ENCODE results near the gene FA2H. TPM values are rescaled to one million over a fixed set of nuclear protein-coding genes. Genes with fewer than 3 reads are reported as not detected.

The FA2H gene
- total and polyA plus RNA-seq, 5 donors from 2014 or later, result 1.8 TPM; not detected in 4

DNA sequence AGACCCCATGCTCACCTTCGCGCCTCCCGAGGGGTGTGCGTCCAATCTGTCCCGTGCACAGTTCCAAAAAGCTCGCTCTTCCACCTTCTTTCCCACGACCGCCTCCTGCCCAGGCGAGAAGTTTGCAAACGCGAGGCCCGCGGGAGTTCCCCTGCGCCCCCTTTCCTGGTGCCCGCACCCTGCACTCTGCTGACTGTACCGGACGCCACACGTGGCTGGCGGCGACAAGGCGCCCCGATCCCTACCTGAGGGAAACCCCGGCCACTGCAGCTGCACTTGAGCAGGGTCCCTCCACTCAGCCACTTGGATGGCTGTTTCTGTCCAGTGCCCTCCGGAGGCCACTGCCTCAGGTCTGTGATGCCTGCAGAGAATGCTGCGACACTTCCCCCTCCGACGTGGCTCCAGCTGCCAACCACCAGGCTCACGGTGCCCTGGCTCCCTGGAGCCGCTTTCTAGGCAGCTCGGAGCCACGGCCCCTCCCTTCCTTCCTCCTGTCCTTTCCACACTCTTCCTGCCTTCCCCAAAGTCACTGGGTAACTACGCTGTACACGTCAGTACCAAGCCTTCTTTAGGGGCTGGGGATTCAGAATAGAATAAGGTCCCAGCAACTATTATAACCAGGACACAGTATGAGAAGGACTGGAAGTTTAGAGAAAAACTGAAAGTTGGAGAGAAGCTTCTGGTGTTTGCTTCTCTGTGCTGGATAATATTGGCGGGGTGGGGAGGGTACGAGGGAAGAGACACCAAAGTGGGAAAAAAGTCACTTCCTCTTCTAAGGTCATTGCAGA lies 74.0 kb downstream of the FA2H start, which contains the start of gene MLKL:
MLKL (minus strand) TSS at position 425 of the 788 bp plus-strand sequence. CDS start 5,105 bp downstream, outside the sequence.
- DNase-seq (peak; percentile 46 to 67 (median 48)), ATAC-seq (ENCODE audit: low read depth in 2 of 2) (peak; percentile 57 to 62)
- H3K36me3 ChIP-seq (ENCODE audit: control insufficient read depth, insufficient read depth, low read length), result no peaks in the 10 kb centered on the region
- peak within 1 kb of the TSS; percentile 92 for H3K4me3 ChIP-seq (ENCODE audit: low read depth, low read length)
- H3K4me1 ChIP-seq (ENCODE audit: control insufficient read depth, insufficient read depth, low read length, poor library complexity, severe bottlenecking), result peaks cover 45% of the 10 kb centered on the region
- H3K27me3 ChIP-seq (ENCODE audit: control insufficient read depth, insufficient read depth, low read length), result no peaks in the 10 kb centered on the region
- H3K9me3 ChIP-seq (ENCODE audit: control insufficient read depth in 2 of 2, low read length in 2 of 2), result no peaks in the 10 kb centered on the region
- Mint-ChIP-seq H3K4me3 (peak within 1 kb of the TSS; percentile 99), H3K4me1 (peaks cover 32 to 59% (median 48%) of the 10 kb centered on the region in 4 donors), H3K36me3 (peaks cover 8% of the 10 kb centered on the region), H3K27ac (peak within 1 kb of the TSS; percentile 93 to 98 (median 98)), H3K27me3 (peaks cover 5% of the 10 kb centered on the region), H3K9me3 (no peaks in the 10 kb centered on the region)
- peak within 1 kb of the TSS; percentile 90 for H3K27ac ChIP-seq (ENCODE audit: insufficient read depth, low read length, poor library complexity, severe bottlenecking)

DNA sequence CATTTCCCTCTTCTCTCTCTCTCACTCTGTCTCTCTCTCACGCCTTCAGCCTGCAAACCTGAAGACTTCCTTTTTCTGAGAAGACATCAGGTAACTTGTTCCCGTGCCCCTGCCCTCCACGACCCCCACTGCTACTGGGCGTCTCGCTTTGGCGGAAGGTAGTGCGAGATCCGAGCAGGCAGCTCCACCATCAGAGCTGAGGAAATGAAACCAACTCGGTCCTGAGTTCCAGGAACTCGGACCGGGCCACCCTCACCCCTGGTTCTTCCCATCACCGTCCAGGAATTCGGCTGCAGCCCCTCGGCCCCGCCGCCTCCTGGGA lies 74.5 kb downstream of the FA2H start:
- H3K36me3 ChIP-seq (ENCODE audit: control insufficient read depth, insufficient read depth, low read length), result peaks cover 4% of the 10 kb centered on the region

DNA sequence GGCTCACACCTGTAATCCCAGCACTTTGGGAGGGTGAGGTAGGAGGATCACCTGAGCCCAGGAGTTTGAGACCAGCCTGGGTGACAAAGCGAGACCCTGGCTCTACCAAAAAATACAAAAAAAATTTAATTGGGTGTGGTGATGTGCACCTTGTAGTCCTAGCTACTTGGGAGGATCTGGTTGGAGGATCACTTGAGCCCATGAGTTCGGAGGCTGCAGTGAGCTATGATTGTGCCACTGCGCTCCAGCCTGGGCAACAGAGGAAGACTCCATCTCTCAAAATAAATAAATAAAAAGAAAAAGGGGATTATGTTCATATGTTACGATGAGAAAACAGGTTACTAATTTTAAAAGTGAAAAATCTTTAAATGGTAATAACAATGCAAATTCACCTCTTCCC lies 75.0 kb downstream of the FA2H start:
- peak overlapping the region; percentile 66 to 93 (median 91) for H3K27ac Mint-ChIP-seq
- peaks cover 14% of the 10 kb centered on the region for H3K36me3 Mint-ChIP-seq
- DNase-seq (peak in 1 of 3 donors; percentile 38), ATAC-seq (ENCODE audit: low read depth in 2 of 2) (no peak)
- Histone ChIP-seq H3K9me3 (ENCODE audit: control insufficient read depth in 2 of 2, low read length in 2 of 2) (no peaks in the 10 kb centered on the region), H3K27ac (ENCODE audit: insufficient read depth, low read length, poor library complexity, severe bottlenecking) (peak overlapping the region; percentile 90), H3K36me3 (ENCODE audit: control insufficient read depth, insufficient read depth, low read length) (peaks cover 7% of the 10 kb centered on the region), H3K4me3 (ENCODE audit: low read depth, low read length) (peak overlapping the region; percentile 92), H3K27me3 (ENCODE audit: control insufficient read depth, insufficient read depth, low read length) (no peaks in the 10 kb centered on the region), H3K4me1 (ENCODE audit: control insufficient read depth, insufficient read depth, low read length, poor library complexity, severe bottlenecking) (peaks cover 45% of the 10 kb centered on the region)
- H3K4me1 Mint-ChIP-seq, result peaks cover 34 to 62% (median 48%) of the 10 kb centered on the region in 4 donors
- no peaks in the 10 kb centered on the region for H3K9me3 Mint-ChIP-seq
- peaks cover 5% of the 10 kb centered on the region for H3K27me3 Mint-ChIP-seq
- H3K4me3 Mint-ChIP-seq, result peak overlapping the region; percentile 88 to 99 (median 99)

More for the DNA sequence above, 74.5 kb downstream of the FA2H start:
- peak; percentile 18 to 21 for ATAC-seq (ENCODE audit: low read depth in 2 of 2)
- Histone ChIP-seq H3K27me3 (ENCODE audit: control insufficient read depth, insufficient read depth, low read length) (no peaks in the 10 kb centered on the region), H3K9me3 (ENCODE audit: control insufficient read depth in 2 of 2, low read length in 2 of 2) (no peaks in the 10 kb centered on the region), H3K27ac (ENCODE audit: insufficient read depth, low read length, poor library complexity, severe bottlenecking) (peak overlapping the region; percentile 90), H3K4me3 (ENCODE audit: low read depth, low read length) (peak overlapping the region; percentile 92), H3K4me1 (ENCODE audit: control insufficient read depth, insufficient read depth, low read length, poor library complexity, severe bottlenecking) (peaks cover 45% of the 10 kb centered on the region)
- peak overlapping the region; percentile 93 to 98 (median 98) for H3K27ac Mint-ChIP-seq
- peaks cover 5% of the 10 kb centered on the region for H3K27me3 Mint-ChIP-seq
- peaks cover 34 to 62% (median 50%) of the 10 kb centered on the region in 4 donors for H3K4me1 Mint-ChIP-seq
- peak in 1 of 3 donors; percentile 62 for DNase-seq
- peaks cover 13% of the 10 kb centered on the region for H3K36me3 Mint-ChIP-seq
- peak overlapping the region; percentile 99 for H3K4me3 Mint-ChIP-seq
- no peaks in the 10 kb centered on the region for H3K9me3 Mint-ChIP-seq

DNA sequence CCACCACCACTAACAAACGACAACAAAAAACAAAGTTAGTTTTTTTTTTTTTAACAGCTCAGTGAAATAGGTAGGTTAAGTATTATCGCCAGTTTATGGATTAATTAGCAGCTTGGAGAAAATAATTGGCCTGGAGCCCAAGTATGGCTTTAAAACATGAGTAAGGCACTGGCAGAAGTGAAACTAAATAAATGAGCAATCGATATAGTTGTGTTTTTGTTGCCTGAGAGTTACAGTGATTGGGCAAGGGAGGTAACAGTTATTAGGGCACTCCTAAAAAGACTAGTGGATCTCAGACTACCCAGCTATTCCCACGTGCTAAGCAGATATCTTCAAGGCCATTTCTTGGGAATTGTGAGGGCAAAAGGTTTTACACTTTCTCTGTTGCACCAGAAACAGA lies 76.4 kb downstream of the FA2H start:
- peaks cover 22% of the 10 kb centered on the region for H3K36me3 Mint-ChIP-seq
- no peaks in the 10 kb centered on the region for H3K27me3 ChIP-seq (ENCODE audit: control insufficient read depth, insufficient read depth, low read length)
- peak overlapping the region; percentile 83 to 93 (median 91) for H3K27ac Mint-ChIP-seq
- peaks cover 45% of the 10 kb centered on the region for H3K4me1 ChIP-seq (ENCODE audit: control insufficient read depth, insufficient read depth, low read length, poor library complexity, severe bottlenecking)
- ATAC-seq (ENCODE audit: low read depth in 2 of 2) (no peak), DNase-seq (peak in 1 of 3 donors; percentile 46)
- no peaks in the 10 kb centered on the region for H3K9me3 Mint-ChIP-seq
- peak overlapping the region; percentile 92 for H3K4me3 ChIP-seq (ENCODE audit: low read depth, low read length)
- peak overlapping the region; percentile 88 to 99 (median 99) for H3K4me3 Mint-ChIP-seq
- no peaks in the 10 kb centered on the region for H3K9me3 ChIP-seq (ENCODE audit: control insufficient read depth in 2 of 2, low read length in 2 of 2)
- H3K27ac ChIP-seq (ENCODE audit: insufficient read depth, low read length, poor library complexity, severe bottlenecking), result peak overlapping the region; percentile 90
- peaks cover 5% of the 10 kb centered on the region for H3K27me3 Mint-ChIP-seq
- peaks cover 39 to 67% (median 50%) of the 10 kb centered on the region in 4 donors for H3K4me1 Mint-ChIP-seq
- peaks cover 16% of the 10 kb centered on the region for H3K36me3 ChIP-seq (ENCODE audit: control insufficient read depth, insufficient read depth, low read length)

DNA sequence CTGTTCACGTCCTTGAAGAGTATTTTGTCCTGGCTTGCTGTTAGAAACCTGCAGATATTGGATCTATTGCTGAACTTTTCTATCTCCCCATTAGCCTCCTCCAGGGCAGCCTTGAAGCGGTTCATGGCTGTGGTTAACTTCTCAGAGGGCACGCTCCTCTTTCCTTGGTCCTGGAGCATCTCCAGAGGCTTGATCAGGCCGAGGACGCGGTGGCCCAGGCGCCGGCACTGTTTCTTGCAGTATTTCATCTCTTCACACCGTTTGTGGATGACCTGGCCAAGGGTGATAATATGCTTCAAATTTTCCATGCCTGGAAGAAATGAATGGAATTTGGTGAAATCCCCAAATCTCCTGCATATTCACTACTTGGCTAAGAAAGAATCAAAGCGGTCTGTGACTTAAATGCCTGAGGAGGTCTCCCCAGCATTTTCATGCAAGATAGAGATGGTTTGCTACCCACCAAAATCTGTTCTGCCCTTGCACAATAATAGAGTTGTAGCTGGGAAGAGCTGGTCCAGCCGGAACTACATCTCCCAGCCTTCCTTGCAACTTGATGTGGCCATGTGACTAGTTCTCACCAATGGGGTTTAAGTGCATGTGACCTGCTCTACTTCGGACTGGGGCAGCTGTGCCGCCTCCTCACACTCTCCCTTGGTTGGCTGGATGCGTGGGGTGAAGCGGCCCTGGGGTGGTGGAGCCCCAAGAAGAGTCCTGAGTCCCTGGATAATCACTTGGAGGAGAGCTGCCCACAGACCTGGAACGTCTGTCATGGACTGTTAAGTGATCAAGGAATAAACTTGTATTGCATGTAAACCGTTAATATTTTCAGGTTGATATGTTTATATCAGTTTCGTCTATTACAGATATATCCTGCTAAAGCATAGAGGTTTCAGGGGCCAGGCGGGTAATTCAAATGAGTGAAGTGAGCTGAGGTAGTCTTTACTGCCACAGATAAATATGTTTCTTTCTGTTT lies 78.9 kb downstream of the FA2H start:
- peak; percentile 68 to 71 for ATAC-seq (ENCODE audit: low read depth in 2 of 2)
- Histone ChIP-seq H3K27ac (ENCODE audit: insufficient read depth, low read length, poor library complexity, severe bottlenecking) (peak overlapping the region; percentile 23), H3K36me3 (ENCODE audit: control insufficient read depth, insufficient read depth, low read length) (peaks cover 39% of the 10 kb centered on the region), H3K4me1 (ENCODE audit: control insufficient read depth, insufficient read depth, low read length, poor library complexity, severe bottlenecking) (peaks cover 33% of the 10 kb centered on the region), H3K27me3 (ENCODE audit: control insufficient read depth, insufficient read depth, low read length) (no peaks in the 10 kb centered on the region), H3K4me3 (ENCODE audit: low read depth, low read length) (peak overlapping the region; percentile 63), H3K9me3 (ENCODE audit: control insufficient read depth in 2 of 2, low read length in 2 of 2) (no peaks in the 10 kb centered on the region)
- Mint-ChIP-seq H3K27ac (peak overlapping the region; percentile 70 to 89 (median 89)), H3K9me3 (no peaks in the 10 kb centered on the region), H3K36me3 (peaks cover 42% of the 10 kb centered on the region), H3K4me3 (peak overlapping the region; percentile 84 to 94 (median 88)), H3K27me3 (peaks cover 5% of the 10 kb centered on the region), H3K4me1 (peaks cover 41 to 60% (median 47%) of the 10 kb centered on the region in 4 donors)
- peak; percentile 61 to 87 (median 69) for DNase-seq

DNA sequence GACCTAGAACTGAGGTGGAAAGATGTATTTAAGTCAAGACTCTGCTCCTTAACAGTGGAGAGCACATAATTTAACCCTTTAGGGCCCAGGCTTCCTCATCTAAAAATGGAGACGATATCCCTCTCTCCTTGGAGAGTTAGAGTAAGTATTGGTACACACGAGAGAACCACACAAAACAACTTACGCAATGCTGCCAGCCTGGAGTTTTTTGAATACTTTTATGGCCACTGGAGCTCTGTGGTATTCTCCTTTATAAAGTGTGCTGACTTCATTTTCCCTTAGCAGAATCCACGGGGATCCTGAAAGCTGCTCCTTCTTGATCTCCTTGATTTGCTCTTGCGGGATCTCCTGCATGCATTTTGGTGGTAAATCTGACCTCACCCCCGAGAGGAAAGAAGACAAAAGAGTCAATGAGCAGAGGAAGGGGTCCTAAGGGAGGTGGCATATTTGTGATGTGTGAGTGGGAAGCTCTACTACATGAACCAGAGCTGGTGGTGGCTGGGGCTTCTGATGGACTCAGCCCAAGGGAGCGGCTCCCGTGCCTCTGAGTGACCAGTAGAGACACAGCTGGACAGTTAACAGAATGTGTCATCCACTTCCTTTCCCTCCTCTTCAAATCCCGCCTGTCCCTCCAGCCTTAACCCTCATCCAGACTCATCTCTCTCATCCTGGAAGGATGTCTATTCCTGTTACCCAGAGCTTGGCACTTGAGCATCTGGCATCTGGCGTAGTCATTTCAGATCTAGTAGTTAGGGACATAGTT lies 83.3 kb downstream of the FA2H start:
- Histone ChIP-seq H3K9me3 (ENCODE audit: control insufficient read depth in 2 of 2, low read length in 2 of 2) (no peaks in the 10 kb centered on the region), H3K27ac (ENCODE audit: insufficient read depth, low read length, poor library complexity, severe bottlenecking) (no peak overlapping the region), H3K4me3 (ENCODE audit: low read depth, low read length) (no peak overlapping the region), H3K4me1 (ENCODE audit: control insufficient read depth, insufficient read depth, low read length, poor library complexity, severe bottlenecking) (peaks cover 5% of the 10 kb centered on the region), H3K27me3 (ENCODE audit: control insufficient read depth, insufficient read depth, low read length) (no peaks in the 10 kb centered on the region), H3K36me3 (ENCODE audit: control insufficient read depth, insufficient read depth, low read length) (peaks cover 70% of the 10 kb centered on the region)
- DNase-seq, result no peak
- no peak for ATAC-seq (ENCODE audit: low read depth in 2 of 2)
- H3K27me3 Mint-ChIP-seq, result no peaks in the 10 kb centered on the region
- H3K36me3 Mint-ChIP-seq, result peaks cover 61% of the 10 kb centered on the region
- peaks cover 21 to 31% (median 27%) of the 10 kb centered on the region in 4 donors for H3K4me1 Mint-ChIP-seq
- H3K9me3 Mint-ChIP-seq, result no peaks in the 10 kb centered on the region
- H3K27ac Mint-ChIP-seq, result peak overlapping the region in 1 of 3 donors; percentile 17
- no peak overlapping the region for H3K4me3 Mint-ChIP-seq

DNA sequence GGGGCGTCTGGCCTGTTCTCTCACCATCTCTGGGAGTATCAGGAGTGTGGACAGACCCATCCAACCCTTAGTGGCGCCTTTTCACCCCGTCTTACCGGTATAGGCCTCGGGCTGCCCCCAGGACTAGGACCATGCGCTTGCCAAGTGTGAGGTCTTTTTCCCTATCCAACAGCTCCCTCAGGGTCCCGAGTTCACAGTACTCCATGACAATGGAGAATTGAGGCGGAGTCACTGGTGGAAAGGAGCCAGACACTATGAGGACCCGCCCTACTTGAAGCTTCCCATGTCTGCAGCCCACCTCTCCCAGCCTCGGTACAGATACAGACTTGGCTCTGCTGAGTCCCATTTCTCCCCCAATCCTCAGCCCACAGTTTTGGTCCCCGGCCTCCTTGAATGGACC lies 92.1 kb downstream of the FA2H start:
- peaks cover 0 to 2% (median 0%) of the 10 kb centered on the region in 7 donors for H3K9me3 Mint-ChIP-seq
- Histone ChIP-seq H3K9me3 (ENCODE audit: control insufficient read depth in 2 of 2, low read length in 2 of 2) (no peaks in the 10 kb centered on the region), H3K27me3 (ENCODE audit: control insufficient read depth, insufficient read depth, low read length) (no peaks in the 10 kb centered on the region), H3K4me3 (ENCODE audit: low read depth, low read length) (no peak overlapping the region), H3K36me3 (ENCODE audit: control insufficient read depth, insufficient read depth, low read length) (peaks cover 84% of the 10 kb centered on the region), H3K27ac (ENCODE audit: insufficient read depth, low read length, poor library complexity, severe bottlenecking) (no peak overlapping the region), H3K4me1 (ENCODE audit: control insufficient read depth, insufficient read depth, low read length, poor library complexity, severe bottlenecking) (no peaks in the 10 kb centered on the region)
- no peak overlapping the region for H3K4me3 Mint-ChIP-seq
- ATAC-seq (ENCODE audit: low read depth in 2 of 2), result no peak
- no peak for DNase-seq
- peaks cover 28% of the 10 kb centered on the region for H3K36me3 Mint-ChIP-seq
- no peaks in the 10 kb centered on the region for H3K27me3 Mint-ChIP-seq
- H3K4me1 Mint-ChIP-seq, result peaks cover 0 to 5% (median 2%) of the 10 kb centered on the region in 4 donors
- peak overlapping the region in 2 of 3 donors; percentile 41 to 66 for H3K27ac Mint-ChIP-seq
